ENCODE measurements around the gene RARB.

The RARB gene

DNA sequence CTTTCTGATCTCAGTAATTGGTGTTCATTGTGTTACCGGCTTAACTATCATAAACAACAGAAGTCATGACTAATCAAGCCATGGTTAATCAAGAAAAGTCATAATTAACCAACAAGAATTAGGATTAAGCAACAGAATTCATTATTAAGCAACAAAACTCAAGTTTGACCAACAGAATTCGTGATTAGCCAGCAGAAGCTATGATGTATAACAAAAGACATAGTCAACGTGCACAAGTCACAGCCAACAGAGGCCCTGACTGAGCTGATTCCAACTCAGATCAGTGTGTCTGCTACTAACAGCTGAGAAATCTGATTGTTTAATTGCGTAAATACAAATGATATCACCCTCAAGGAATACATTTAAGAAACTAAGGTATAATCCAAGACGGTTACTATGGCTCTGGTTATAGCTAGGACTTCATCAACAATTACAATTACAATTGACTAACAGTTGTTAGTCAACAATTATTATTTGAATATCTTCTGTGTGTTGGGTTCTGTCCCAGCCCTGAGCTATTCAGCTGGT, 67.7 kb downstream of the RARB start:
- no peak overlapping the region for H3K4me3 ChIP-seq
- H3K4me1 ChIP-seq, result no peaks in the 10 kb centered on the region
- in situ Hi-C loops (cut with MboI; ENCODE audit: low sequenced_read_pairs), result no loop called here
- H3K36me3 ChIP-seq (replicated peaks), result no peaks in the 10 kb centered on the region
- no peaks in the 10 kb centered on the region for H3K9me3 ChIP-seq
- DNase-seq (ENCODE audit: low spot score in 2 of 2), result no peak
- H3K27me3 ChIP-seq (ENCODE audit: low read depth), result no peaks in the 10 kb centered on the region

DNA sequence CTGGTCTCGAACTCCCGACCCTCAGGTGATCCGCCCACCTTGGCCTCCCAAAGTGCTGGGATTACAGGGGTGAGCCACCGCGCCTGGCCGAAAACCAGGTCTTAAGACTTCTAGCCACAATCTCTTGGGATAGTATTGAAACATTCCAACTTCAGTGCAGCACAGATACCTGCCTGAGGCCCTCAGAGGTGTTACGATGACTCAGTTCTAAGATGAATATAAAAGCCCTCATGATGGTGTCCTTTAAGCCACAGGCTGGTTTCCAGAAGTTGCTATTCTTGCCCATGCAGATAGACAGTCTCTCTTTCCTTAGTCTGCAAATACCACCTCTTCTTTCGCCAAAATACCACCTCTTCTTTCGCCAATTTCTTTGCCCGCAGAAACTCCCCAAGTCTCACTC, 69.0 kb downstream of the RARB start:
- Histone ChIP-seq H3K9me3 (no peaks in the 10 kb centered on the region), H3K27me3 (ENCODE audit: low read depth) (no peaks in the 10 kb centered on the region), H3K36me3 (replicated peaks) (no peaks in the 10 kb centered on the region), H3K4me3 (no peak overlapping the region), H3K4me1 (no peaks in the 10 kb centered on the region)
- no peak for DNase-seq (ENCODE audit: low spot score in 2 of 2)
- in situ Hi-C loops (cut with MboI; ENCODE audit: low sequenced_read_pairs), result no loop called here

DNA sequence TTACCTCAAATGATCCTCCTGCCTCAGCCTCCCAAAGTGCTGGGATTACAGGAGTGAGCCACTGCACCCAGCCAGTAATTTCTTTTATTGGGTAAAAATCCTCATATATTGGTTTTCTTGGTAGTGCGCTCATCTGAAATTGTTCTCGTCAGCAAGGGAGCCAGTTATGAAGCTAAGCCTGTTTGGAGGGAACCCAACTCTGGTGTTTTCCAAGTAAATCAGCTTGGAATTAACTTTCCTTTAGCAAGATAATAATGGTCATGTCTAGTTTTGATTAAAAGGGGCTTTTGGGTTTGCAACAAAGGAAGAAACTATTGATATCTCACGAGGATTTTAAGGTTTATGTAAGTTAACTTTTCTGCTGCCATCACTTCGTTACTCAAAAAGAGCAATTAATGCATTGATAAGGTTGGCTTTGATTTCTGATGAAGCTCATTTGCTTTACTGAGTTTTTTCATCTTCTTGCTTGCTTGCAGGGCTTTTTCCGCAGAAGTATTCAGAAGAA, 72.7 kb downstream of the RARB start:
- no peak overlapping the region for H3K4me3 ChIP-seq
- no peaks in the 10 kb centered on the region for H3K4me1 ChIP-seq
- no peaks in the 10 kb centered on the region for H3K9me3 ChIP-seq
- no peak for DNase-seq (ENCODE audit: low spot score in 2 of 2)
- in situ Hi-C loops (cut with MboI; ENCODE audit: low sequenced_read_pairs), result no loop called here
- no peaks in the 10 kb centered on the region for H3K27me3 ChIP-seq (ENCODE audit: low read depth)
- no peaks in the 10 kb centered on the region for H3K36me3 ChIP-seq (replicated peaks)

DNA sequence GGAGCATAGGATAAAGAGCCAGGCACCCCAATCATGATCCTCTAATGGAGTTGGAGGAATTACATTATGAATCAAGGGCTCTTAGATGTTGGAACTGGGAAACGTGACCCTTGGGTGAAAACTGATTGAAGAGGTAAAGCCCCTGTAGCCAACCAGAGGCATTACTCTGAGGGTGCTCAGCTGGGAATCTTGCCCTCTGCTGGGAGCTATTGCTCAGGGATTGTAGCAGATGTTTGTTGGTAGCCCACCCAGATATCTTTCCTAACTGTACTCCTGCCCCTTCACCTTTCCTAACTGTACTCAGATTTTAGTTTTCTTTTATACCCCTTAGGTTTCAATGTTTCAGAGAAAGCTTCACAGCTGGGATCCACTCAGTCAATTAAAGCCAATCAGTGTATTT, 74.2 kb downstream of the RARB start:
- Histone ChIP-seq H3K9me3 (no peaks in the 10 kb centered on the region), H3K36me3 (replicated peaks) (no peaks in the 10 kb centered on the region), H3K4me3 (no peak overlapping the region), H3K27me3 (ENCODE audit: low read depth) (no peaks in the 10 kb centered on the region), H3K4me1 (no peaks in the 10 kb centered on the region)
- in situ Hi-C loops (cut with MboI; ENCODE audit: low sequenced_read_pairs), result no loop called here
- DNase-seq (ENCODE audit: low spot score in 2 of 2), result no peak

DNA sequence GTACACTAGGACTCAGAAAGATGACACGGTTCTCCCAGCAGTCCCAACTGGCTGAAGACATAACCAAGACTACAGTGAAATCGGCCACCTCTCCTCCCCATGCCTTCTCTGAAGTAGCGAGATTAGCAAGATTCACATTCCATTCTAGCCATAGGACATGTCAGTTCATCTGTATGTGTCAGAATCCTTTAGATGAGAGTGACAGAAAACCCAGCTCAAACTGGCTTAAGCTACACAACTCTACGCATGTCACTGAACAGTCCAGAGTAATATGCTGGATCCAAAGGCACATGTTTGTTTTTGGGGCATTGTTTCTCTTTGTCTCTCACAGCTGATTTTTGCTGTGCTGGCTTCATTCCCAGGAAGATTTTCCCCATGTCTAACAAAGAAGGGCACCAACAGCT, 75.8 kb downstream of the RARB start:
- Histone ChIP-seq H3K9me3 (no peaks in the 10 kb centered on the region), H3K4me1 (no peaks in the 10 kb centered on the region), H3K27me3 (ENCODE audit: low read depth) (no peaks in the 10 kb centered on the region), H3K36me3 (replicated peaks) (no peaks in the 10 kb centered on the region), H3K4me3 (no peak overlapping the region)
- peak in 1 of 2 experiments; percentile 8 for DNase-seq (ENCODE audit: low spot score in 2 of 2)
- in situ Hi-C loops (cut with MboI; ENCODE audit: low sequenced_read_pairs), result no loop called here

DNA sequence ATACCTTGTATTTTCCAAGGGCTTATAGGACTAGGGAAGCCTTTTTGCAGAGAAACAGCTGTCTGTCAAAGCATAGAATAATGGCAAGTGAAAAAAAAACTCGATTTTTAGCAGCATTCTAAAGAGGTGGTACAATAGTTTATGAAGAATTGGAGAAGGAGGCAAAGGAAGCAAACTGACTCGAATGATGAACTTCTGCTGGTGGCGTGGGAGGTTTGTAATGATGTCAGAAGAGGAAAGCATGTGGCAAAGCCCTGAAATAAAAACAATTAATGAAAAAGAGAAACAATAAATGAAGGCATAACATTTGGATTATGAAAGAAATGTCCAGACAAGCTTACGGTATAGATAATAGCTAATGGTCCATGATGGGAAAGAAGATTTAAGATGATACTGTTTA, 77.5 kb downstream of the RARB start:
- no peak overlapping the region for H3K4me3 ChIP-seq
- no peaks in the 10 kb centered on the region for H3K36me3 ChIP-seq (replicated peaks)
- in situ Hi-C loops (cut with MboI; ENCODE audit: low sequenced_read_pairs), result no loop called here
- no peak for DNase-seq (ENCODE audit: low spot score in 2 of 2)
- no peaks in the 10 kb centered on the region for H3K27me3 ChIP-seq (ENCODE audit: low read depth)
- H3K4me1 ChIP-seq, result no peaks in the 10 kb centered on the region
- no peaks in the 10 kb centered on the region for H3K9me3 ChIP-seq

DNA sequence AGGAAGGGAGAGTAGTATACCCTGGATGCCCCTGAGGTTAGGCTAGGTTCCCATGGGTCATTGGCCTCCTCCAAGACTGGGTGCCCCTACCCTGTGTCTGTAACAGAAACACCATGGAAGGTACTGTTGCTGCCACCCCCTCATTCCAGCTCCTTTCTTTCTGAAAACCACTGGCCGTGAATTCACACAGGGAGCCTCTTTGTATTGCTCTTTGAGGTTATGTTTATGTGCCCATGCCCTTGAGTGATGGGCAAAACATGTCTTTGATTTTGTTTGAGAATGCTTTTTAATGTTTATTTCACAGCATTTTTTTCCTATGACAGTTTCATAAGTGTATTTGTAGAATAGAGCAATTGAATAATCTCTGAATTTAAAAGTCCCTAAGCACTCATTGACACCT, 79.7 kb downstream of the RARB start:
- Histone ChIP-seq H3K4me3 (no peak overlapping the region), H3K4me1 (no peaks in the 10 kb centered on the region), H3K9me3 (no peaks in the 10 kb centered on the region), H3K27me3 (ENCODE audit: low read depth) (no peaks in the 10 kb centered on the region), H3K36me3 (replicated peaks) (no peaks in the 10 kb centered on the region)
- in situ Hi-C loops (cut with MboI; ENCODE audit: low sequenced_read_pairs), result no loop called here
- DNase-seq (ENCODE audit: low spot score in 2 of 2), result no peak

DNA sequence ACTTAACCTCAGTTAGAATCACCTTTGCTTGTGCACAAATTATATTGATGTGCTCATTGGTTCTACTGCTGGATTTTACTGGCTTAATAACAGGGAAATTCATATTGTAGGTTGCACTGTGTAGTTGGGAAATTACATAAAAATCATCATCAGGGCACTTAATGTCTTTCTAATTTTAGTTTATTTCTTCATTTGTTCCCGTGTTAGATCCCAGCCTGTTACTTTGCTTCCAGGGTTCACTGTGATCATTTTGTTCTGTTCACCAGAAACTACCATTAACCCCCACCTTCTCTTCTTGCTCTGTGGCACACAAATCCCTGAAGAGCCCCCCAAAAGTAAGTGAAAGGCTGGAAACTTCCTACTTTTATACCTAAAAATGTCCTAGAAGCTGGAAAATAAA, 80.4 kb downstream of the RARB start:
- no peaks in the 10 kb centered on the region for H3K27me3 ChIP-seq (ENCODE audit: low read depth)
- H3K4me1 ChIP-seq, result no peaks in the 10 kb centered on the region
- no peaks in the 10 kb centered on the region for H3K9me3 ChIP-seq
- no peak overlapping the region for H3K4me3 ChIP-seq
- no peak for DNase-seq (ENCODE audit: low spot score in 2 of 2)
- in situ Hi-C loops (cut with MboI; ENCODE audit: low sequenced_read_pairs), result no loop called here
- H3K36me3 ChIP-seq (replicated peaks), result no peaks in the 10 kb centered on the region

DNA sequence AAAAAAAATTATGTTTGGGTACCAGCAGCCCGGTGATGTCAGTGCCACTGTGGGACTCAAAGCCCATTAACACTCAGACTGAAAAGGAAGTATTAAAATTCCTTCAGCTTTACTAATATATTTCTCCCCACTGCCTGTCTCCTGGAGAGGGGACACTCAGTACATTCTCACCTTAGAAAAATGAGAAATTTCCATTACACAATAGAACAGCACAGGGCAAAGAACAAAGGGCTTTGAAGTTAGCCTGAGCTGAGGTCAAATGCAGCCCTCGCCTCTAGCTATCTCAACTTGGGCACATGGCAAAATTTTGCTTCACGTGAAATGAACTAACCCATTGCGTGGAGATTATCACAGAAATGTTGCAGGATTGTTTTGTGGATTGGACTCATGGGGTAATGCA, 80.8 kb downstream of the RARB start:
- in situ Hi-C loops (cut with MboI; ENCODE audit: low sequenced_read_pairs), result no loop called here
- no peaks in the 10 kb centered on the region for H3K27me3 ChIP-seq (ENCODE audit: low read depth)
- no peak for DNase-seq (ENCODE audit: low spot score in 2 of 2)
- H3K4me1 ChIP-seq, result no peaks in the 10 kb centered on the region
- H3K9me3 ChIP-seq, result no peaks in the 10 kb centered on the region
- H3K36me3 ChIP-seq (replicated peaks), result no peaks in the 10 kb centered on the region
- no peak overlapping the region for H3K4me3 ChIP-seq

DNA sequence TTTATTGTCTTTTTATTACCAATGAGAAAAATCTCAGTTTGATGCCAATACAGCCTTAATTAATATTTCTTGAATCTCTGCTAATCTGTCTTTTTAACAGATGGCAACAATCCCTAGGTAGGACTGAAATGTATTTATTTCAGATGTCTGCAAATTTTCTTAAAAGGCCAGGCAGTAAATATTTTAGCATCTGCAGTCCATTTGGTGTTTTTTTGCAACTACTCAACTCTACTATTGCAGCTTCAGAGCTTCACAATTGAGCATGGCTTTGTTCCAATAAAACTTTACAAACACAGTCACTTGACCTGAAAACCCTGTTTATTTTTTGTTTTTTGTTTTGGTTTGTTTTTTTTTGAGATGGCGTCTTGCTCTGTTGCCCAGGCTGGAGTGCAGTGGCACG, 82.7 kb downstream of the RARB start:
- in situ Hi-C loops (cut with MboI; ENCODE audit: low sequenced_read_pairs), result no loop called here
- Histone ChIP-seq H3K4me3 (no peak overlapping the region), H3K4me1 (no peaks in the 10 kb centered on the region), H3K27me3 (ENCODE audit: low read depth) (no peaks in the 10 kb centered on the region), H3K9me3 (no peaks in the 10 kb centered on the region), H3K36me3 (replicated peaks) (no peaks in the 10 kb centered on the region)
- DNase-seq (ENCODE audit: low spot score in 2 of 2), result no peak

DNA sequence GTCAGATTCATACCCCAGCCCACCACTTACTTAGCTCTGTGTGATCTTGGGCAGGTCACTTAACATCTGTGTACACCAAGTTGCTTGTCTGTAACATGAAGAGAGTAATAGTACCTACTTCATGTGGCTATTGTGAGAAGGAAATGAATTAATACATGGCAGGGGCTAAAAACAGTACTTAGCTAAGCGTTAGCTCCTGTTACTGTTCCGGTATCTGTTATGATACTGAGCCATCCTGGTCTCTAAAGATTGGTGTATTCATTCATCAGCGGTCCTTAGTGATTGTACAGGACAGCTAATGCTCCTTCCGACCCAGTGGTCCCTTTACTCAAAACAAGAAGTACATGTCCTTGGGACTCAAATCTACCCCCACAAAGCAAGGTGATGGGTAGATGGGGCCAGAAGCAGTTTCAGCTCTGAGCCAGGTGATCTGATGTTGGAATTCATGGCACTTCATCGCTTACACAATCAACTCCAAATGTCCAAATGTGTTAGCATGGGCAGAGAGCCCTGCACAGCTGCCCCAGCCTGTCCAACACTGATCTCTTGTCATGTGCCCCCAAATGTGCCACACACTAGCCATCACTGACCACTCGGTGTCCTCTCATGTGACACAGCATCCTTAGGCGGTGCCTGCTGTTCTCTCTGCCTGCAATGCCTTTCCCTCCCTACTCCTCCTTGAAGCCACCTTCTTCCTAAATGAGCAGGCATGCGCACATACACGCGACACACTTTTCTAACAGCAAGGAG, 84.1 kb downstream of the RARB start:
- in situ Hi-C loops (cut with MboI; ENCODE audit: low sequenced_read_pairs), result no loop called here
- Histone ChIP-seq H3K9me3 (no peaks in the 10 kb centered on the region), H3K4me1 (no peaks in the 10 kb centered on the region), H3K4me3 (no peak overlapping the region), H3K27me3 (ENCODE audit: low read depth) (no peaks in the 10 kb centered on the region), H3K36me3 (replicated peaks) (no peaks in the 10 kb centered on the region)
- DNase-seq (ENCODE audit: low spot score in 2 of 2), result no peak

DNA sequence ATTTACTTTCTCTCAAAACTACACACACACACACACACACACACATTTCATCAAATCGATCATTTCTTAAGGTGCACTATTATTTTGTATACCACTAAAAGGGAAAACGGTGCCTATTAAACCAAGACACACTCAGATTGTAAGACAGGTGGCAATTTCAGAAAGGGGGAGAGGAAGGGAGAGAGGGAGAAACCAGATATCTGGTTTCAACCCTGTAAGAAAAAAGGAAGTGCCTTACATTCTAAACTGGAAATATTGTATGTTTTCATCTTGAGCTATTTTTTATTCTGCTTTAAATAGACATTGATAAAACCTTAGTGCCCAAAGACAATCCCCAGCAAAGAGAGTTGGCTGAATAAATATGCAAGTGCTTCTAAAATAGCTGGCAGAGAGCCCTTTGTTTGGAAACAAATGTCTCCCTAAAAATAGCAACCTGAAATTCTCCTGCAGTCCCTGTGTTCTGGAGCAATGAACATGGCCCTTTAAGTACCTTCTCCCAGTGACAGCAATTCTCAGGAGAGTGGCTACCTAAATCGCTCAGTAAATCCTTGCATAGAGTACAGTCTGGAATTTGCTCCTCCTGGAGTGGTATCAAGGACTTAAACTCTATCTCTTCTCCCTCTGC, 85.7 kb downstream of the RARB start:
- no peak overlapping the region for H3K4me3 ChIP-seq
- no peak for DNase-seq (ENCODE audit: low spot score in 2 of 2)
- H3K9me3 ChIP-seq, result no peaks in the 10 kb centered on the region
- no peaks in the 10 kb centered on the region for H3K4me1 ChIP-seq
- in situ Hi-C loops (cut with MboI; ENCODE audit: low sequenced_read_pairs), result no loop called here
- H3K36me3 ChIP-seq (replicated peaks), result no peaks in the 10 kb centered on the region
- H3K27me3 ChIP-seq (ENCODE audit: low read depth), result no peaks in the 10 kb centered on the region

DNA sequence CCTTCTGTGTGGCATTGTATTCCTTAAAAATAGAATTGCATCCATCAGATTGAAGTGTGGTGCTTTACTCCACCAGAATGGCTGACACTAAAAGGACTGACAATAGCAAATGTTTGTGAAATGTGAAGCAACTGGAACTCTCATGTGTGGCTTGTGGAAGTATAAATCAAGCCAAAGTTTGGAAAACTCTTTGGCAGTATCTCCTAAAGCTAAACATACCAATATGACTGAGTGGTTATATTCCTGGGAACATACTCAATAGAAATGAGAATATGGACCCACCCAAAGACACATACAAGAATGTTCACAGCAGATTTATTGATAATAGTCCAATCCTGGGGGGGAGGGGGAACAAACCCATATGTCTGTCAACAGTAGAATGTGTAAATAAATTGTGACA, 87.1 kb downstream of the RARB start:
- H3K36me3 ChIP-seq (replicated peaks), result no peaks in the 10 kb centered on the region
- DNase-seq (ENCODE audit: low spot score in 2 of 2), result no peak
- H3K4me3 ChIP-seq, result no peak overlapping the region
- in situ Hi-C loops (cut with MboI; ENCODE audit: low sequenced_read_pairs), result no loop called here
- no peaks in the 10 kb centered on the region for H3K9me3 ChIP-seq
- H3K4me1 ChIP-seq, result no peaks in the 10 kb centered on the region
- H3K27me3 ChIP-seq (ENCODE audit: low read depth), result no peaks in the 10 kb centered on the region

DNA sequence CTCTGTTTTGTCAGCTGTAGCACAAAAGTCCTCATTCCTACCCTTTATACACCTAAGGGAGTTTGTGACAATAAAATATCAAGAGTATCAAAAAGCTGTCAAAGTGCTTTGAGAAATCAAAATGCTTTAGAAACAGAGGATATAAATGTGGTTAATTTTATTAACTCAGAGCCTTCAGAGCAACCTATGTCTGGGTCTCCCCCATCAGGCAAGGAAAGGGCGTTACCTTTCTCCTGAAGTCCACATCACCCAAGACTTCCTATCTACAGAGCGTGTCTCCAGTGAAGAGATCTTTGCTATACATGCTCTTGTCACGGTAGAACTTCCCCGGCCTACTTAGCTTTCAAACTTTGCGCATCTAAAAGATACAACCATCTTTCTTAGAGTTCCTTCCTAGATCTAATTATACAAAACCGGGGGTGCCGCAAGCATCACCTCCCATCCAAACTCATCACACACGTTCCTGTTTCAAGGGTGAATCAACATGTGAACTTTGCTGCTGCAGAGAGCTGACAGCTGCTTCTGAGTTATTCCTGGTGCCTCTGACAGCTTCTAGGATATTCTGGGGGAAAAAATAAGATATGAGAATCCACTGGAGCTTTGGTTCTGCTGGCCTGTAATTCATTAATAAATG, 93.0 kb downstream of the RARB start:
- in situ Hi-C loops (cut with MboI; ENCODE audit: low sequenced_read_pairs), result no loop called here
- Histone ChIP-seq H3K36me3 (replicated peaks) (no peaks in the 10 kb centered on the region), H3K9me3 (no peaks in the 10 kb centered on the region), H3K4me3 (no peak overlapping the region), H3K4me1 (no peaks in the 10 kb centered on the region), H3K27me3 (ENCODE audit: low read depth) (no peaks in the 10 kb centered on the region; the same call in 1 of the 2 replicates)
- DNase-seq (ENCODE audit: low spot score in 2 of 2), result no peak

Measured in HAP-1 (cell line).